NT2/D1 (cell line): ENCODE data around the gene NBDY.

Source experiments
- SUZ12 ChIP-seq: IDR thresholded peaks from 2 replicates; pipeline ENCODE4 v1.6.1; 2011; ENCODE audit not compliant: insufficient read length, insufficient read depth; ENCODE audit errors: extremely low read depth
- YY1 ChIP-seq: IDR thresholded peaks from 2 replicates; pipeline ENCODE4 v1.6.1; 2011; ENCODE audit not compliant: insufficient read length, insufficient read depth
- ZNF274 ChIP-seq: IDR thresholded peaks from 2 replicates; pipeline ENCODE4 v1.6.1; 2011; ENCODE audit warnings: mild to moderate bottlenecking, low read depth, low read length

DNA sequence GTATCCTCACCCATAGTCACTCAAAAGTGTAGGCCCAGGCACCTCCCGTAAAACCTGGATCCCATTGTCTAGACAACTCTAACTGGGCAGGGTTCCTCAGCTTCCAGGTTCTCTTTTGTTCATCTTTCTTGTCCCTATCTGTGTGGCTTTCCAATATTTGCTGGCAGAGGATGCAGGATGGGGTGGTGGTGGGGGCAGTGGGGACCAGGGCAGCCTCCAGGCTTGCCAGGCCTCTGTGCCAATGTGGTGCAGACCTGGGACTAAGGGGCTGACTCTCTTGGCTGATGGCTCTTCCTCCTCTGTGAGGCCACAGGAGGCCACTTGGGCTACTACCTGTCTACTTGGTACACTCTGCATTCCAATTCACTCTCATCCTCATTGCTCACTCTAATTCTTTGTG, 76.4 kb downstream of the NBDY start:
- TF ChIP-seq ZNF274 (no peak), SUZ12 (no peak), YY1 (no peak)
